ENCODE data around the gene ACRBP.
A peak's percentile ranks its signal among the peaks of the same experiment; 100 is the strongest.

Gene ACRBP

GRCh38 chr12:6647083-6647604, at the start of gene ACRBP:
Gene ACRBP, minus strand, starts transcription at chr12:6647432. Its CDS starts 66 bp downstream, at chr12:6647366.
- Histone ChIP-seq H3K4me3 (ENCODE audit: low read length) (no peak within 1 kb of the TSS), H3K36me3 (ENCODE audit: insufficient read depth, low read length) (peaks cover 43% of the 10 kb centered on the region), H3K27me3 (ENCODE audit: insufficient read depth, low read length) (no peaks in the 10 kb centered on the region)

GRCh38 chr12:6695313-6696045, 48.2 kb upstream of the ACRBP start:
- Histone ChIP-seq H3K36me3 (ENCODE audit: insufficient read depth, low read length) (peaks cover 2% of the 10 kb centered on the region), H3K4me1 (ENCODE audit: insufficient read depth, low read length) (peaks cover 18% of the 10 kb centered on the region), H3K9me3 (ENCODE audit: low read length) (no peaks in the 10 kb centered on the region), H3K4me3 (ENCODE audit: low read length) (no peak overlapping the region), H3K27me3 (ENCODE audit: insufficient read depth, low read length) (no peaks in the 10 kb centered on the region), H2AFZ (ENCODE audit: low read depth, low read length) (no peak overlapping the region)

More at GRCh38 chr12:6647083-6647604, at the start of gene ACRBP:
- Histone ChIP-seq H3K4me1 (ENCODE audit: insufficient read depth, low read length) (no peaks in the 10 kb centered on the region), H2AFZ (ENCODE audit: low read depth, low read length) (no peak within 1 kb of the TSS), H3K9me3 (ENCODE audit: low read length) (peaks cover 23% of the 10 kb centered on the region)

GRCh38 chr12:6694701-6695100, 47.5 kb upstream of the ACRBP start:
- Histone ChIP-seq H2AFZ (ENCODE audit: low read depth, low read length) (no peak overlapping the region), H3K9me3 (ENCODE audit: low read length) (no peaks in the 10 kb centered on the region), H3K36me3 (ENCODE audit: insufficient read depth, low read length) (peaks cover 2% of the 10 kb centered on the region), H3K4me3 (ENCODE audit: low read length) (no peak overlapping the region), H3K4me1 (ENCODE audit: insufficient read depth, low read length) (peaks cover 22% of the 10 kb centered on the region), H3K27me3 (ENCODE audit: insufficient read depth, low read length) (no peaks in the 10 kb centered on the region)

DNA sequence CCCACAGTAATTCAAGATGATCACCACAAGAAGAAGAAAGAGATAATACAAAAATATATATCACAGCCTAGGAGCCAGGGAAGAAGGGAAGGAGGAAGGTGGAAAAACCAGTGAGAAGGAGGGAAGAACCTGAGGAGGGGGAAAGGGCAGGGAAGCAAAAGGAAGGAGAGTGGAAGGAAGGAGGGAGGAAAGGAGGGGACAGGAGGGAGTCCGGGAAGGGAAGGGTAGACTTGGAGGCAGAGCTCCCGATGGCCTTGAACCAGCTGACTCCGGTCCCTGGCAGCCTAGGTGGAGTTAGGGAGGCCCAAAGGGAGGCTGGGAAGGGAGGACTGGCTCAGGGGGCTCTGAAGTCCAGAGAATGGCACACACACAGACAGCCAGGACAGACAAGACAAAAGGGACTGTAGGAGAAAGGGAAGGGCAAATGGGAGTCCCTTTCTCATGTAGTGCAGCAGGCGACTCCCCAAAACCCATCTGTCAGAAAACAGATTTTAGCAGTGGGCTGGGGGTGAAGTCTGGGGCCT, 46.7 kb upstream of the ACRBP start:
- Histone ChIP-seq H3K4me3 (ENCODE audit: low read length) (no peak overlapping the region), H3K9me3 (ENCODE audit: low read length) (no peaks in the 10 kb centered on the region), H3K36me3 (ENCODE audit: insufficient read depth, low read length) (peaks cover 2% of the 10 kb centered on the region), H3K4me1 (ENCODE audit: insufficient read depth, low read length) (peaks cover 17% of the 10 kb centered on the region), H3K27me3 (ENCODE audit: insufficient read depth, low read length) (no peaks in the 10 kb centered on the region), H2AFZ (ENCODE audit: low read depth, low read length) (no peak overlapping the region)

DNA sequence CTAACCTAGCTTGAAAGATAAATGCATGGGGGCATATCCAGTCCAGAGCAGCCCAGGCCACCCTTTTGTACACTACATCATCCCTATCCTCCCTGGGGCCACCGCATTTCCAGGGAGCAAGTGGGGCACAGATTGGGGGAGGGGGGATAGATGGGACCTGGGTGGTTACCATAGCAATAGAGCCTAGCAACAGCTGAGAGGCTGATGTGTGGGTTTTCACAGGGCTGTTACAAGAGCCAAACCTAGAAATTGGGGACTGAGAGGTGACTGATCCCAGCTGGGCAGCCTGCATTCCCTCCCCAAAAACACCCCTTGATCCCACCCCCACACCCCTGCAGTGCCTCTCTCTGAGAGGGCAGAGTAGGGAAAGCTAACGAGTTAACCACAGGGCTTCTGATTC, 45.7 kb upstream of the ACRBP start:
- peaks cover 2% of the 10 kb centered on the region for H3K36me3 ChIP-seq (ENCODE audit: insufficient read depth, low read length)
- peaks cover 22% of the 10 kb centered on the region for H3K4me1 ChIP-seq (ENCODE audit: insufficient read depth, low read length)
- H2AFZ ChIP-seq (ENCODE audit: low read depth, low read length), result no peak overlapping the region
- no peaks in the 10 kb centered on the region for H3K9me3 ChIP-seq (ENCODE audit: low read length)
- H3K4me3 ChIP-seq (ENCODE audit: low read length), result no peak overlapping the region
- no peaks in the 10 kb centered on the region for H3K27me3 ChIP-seq (ENCODE audit: insufficient read depth, low read length)

GRCh38 chr12:6691473-6691872, 44.2 kb upstream of the ACRBP start:
- H2AFZ ChIP-seq (ENCODE audit: low read depth, low read length), result no peak overlapping the region
- no peaks in the 10 kb centered on the region for H3K27me3 ChIP-seq (ENCODE audit: insufficient read depth, low read length)
- no peak overlapping the region for H3K4me3 ChIP-seq (ENCODE audit: low read length)
- peaks cover 35% of the 10 kb centered on the region for H3K4me1 ChIP-seq (ENCODE audit: insufficient read depth, low read length)
- H3K9me3 ChIP-seq (ENCODE audit: low read length), result no peaks in the 10 kb centered on the region
- peaks cover 10% of the 10 kb centered on the region for H3K36me3 ChIP-seq (ENCODE audit: insufficient read depth, low read length)

DNA sequence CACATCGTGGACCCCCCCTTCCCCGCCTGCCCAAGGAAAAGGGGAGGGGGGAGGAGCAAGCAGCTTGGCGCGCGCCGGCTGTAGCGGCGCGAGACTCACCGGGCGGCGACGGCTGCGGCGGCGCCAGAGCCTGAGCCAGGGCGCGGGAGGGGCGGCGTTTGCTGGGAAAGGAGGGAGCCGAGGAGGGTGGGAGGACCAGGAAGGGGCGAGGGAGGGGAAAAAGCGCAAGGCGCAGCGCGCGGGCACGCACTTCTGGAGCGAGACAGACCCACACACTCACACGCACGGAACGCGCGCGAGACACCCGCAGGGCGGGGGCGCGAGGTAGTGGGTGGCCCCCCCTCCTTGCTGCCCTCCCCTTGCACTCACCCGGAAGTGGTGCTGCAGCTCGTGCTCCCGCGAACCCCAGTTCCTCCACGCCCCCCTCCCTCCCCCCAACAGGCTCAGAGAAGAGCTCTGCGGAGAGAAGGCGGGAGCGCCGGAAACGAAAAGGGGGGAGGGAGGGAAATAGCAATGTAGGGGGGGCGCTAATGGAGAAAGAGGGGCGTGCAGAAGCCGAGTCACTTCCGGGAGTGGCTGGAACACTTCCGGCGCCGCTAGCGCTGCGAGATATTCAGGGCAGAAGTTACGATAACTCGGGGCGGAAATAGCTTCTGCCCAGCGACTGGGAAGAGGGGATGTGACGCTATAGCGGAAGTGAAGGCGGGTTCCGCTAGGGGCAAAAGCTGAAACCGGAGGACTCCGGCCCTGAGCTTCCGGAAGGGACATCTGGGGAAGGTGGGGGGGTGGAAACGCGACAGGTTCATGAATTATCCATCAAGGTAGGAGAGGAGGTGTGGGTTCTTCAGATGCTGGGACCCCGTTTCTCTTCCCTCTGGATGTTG, 42.0 kb upstream of the ACRBP start, which contains the start of gene ZNF384:
TSS of gene ZNF384 (minus strand) at position 377 of the 884 bp plus-strand sequence. CDS start 9,855 bp downstream, outside the sequence.
- Histone ChIP-seq H3K4me1 (ENCODE audit: insufficient read depth, low read length) (peaks cover 35% of the 10 kb centered on the region), H3K27me3 (ENCODE audit: insufficient read depth, low read length) (no peaks in the 10 kb centered on the region), H3K4me3 (ENCODE audit: low read length) (peak within 1 kb of the TSS; percentile 89), H2AFZ (ENCODE audit: low read depth, low read length) (peak within 1 kb of the TSS; percentile 37), H3K9me3 (ENCODE audit: low read length) (no peaks in the 10 kb centered on the region), H3K36me3 (ENCODE audit: insufficient read depth, low read length) (peaks cover 10% of the 10 kb centered on the region)

DNA sequence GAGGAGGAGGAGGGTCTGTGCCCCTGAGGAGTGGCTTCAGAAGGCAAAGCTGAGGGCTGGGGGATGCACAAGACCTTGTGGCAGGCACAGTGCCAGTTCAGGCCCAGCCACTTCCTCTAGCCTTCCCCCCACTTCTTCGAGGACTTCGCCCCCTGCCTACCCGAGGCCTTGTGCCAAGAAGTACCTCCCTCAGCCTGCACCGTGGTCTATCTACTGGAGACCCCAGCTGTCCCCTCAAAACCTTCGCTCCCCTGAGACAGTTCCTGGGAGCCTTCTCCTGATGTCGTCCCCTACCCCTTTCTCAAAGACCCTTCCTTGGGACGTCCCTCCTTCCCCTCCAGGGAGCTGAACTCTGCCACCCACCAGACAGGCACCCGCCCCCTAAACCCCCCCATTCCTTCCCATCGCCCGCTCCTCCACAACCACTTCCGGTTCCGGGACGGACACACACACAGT, 41.3 kb upstream of the ACRBP start:
- Histone ChIP-seq H3K4me3 (ENCODE audit: low read length) (peak overlapping the region; percentile 89), H3K9me3 (ENCODE audit: low read length) (no peaks in the 10 kb centered on the region), H2AFZ (ENCODE audit: low read depth, low read length) (peak overlapping the region; percentile 37), H3K4me1 (ENCODE audit: insufficient read depth, low read length) (peaks cover 35% of the 10 kb centered on the region), H3K27me3 (ENCODE audit: insufficient read depth, low read length) (no peaks in the 10 kb centered on the region), H3K36me3 (ENCODE audit: insufficient read depth, low read length) (peaks cover 15% of the 10 kb centered on the region)

DNA sequence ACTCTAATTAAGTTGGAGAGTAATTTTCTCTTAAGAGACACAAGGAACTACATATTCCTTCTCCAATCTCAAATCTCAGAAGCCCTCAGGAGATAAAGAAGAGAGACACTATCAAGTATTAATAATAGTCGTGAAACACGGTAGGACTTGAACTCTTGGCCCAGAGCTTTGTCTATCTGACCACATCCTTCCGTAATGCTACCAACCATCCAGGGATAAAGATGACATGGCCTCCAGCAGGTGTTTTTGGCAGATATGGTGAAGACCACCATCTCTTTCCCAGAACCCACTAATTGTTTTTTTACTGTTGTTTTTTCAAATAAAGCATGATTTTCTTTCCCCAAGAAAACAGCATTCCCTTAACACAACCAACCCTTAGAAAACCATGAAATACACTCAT, 38.6 kb upstream of the ACRBP start:
- H3K27me3 ChIP-seq (ENCODE audit: insufficient read depth, low read length), result no peaks in the 10 kb centered on the region
- no peak overlapping the region for H2AFZ ChIP-seq (ENCODE audit: low read depth, low read length)
- no peak overlapping the region for H3K4me3 ChIP-seq (ENCODE audit: low read length)
- peaks cover 27% of the 10 kb centered on the region for H3K36me3 ChIP-seq (ENCODE audit: insufficient read depth, low read length)
- H3K4me1 ChIP-seq (ENCODE audit: insufficient read depth, low read length), result peaks cover 22% of the 10 kb centered on the region
- no peaks in the 10 kb centered on the region for H3K9me3 ChIP-seq (ENCODE audit: low read length)

- Histone ChIP-seq H3K27me3 (ENCODE audit: insufficient read depth, low read length) (no peaks in the 10 kb centered on the region), H3K4me3 (ENCODE audit: low read length) (no peak overlapping the region), H3K4me1 (ENCODE audit: insufficient read depth, low read length) (peaks cover 18% of the 10 kb centered on the region), H3K36me3 (ENCODE audit: insufficient read depth, low read length) (peaks cover 34% of the 10 kb centered on the region), H2AFZ (ENCODE audit: low read depth, low read length) (no peak overlapping the region), H3K9me3 (ENCODE audit: low read length) (no peaks in the 10 kb centered on the region)
Observed at GRCh38 chr12:6684609-6685008, 37.4 kb upstream of the ACRBP start.

DNA sequence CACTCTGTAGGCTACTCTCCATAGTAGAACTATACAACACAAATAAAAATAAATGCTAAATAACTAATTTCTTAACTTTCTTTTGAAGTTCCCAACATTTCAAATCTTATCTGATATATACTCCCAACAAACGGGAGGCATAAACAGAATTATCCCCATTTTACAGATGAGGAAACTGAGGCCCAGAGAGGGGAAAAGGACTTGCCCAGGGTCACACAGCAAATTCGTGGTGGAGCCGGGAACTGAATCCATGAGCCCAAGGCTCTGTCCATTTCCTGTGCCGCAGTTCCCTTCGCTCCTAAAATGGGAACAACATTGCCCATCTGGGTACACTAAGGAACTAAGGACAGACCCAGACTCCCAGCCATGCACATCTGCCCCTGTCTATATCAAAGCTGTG, 29.7 kb upstream of the ACRBP start:
- H3K36me3 ChIP-seq (ENCODE audit: insufficient read depth, low read length), result peaks cover 84% of the 10 kb centered on the region
- no peak overlapping the region for H3K4me3 ChIP-seq (ENCODE audit: low read length)
- no peak overlapping the region for H2AFZ ChIP-seq (ENCODE audit: low read depth, low read length)
- no peaks in the 10 kb centered on the region for H3K9me3 ChIP-seq (ENCODE audit: low read length)
- no peaks in the 10 kb centered on the region for H3K4me1 ChIP-seq (ENCODE audit: insufficient read depth, low read length)
- H3K27me3 ChIP-seq (ENCODE audit: insufficient read depth, low read length), result no peaks in the 10 kb centered on the region

DNA sequence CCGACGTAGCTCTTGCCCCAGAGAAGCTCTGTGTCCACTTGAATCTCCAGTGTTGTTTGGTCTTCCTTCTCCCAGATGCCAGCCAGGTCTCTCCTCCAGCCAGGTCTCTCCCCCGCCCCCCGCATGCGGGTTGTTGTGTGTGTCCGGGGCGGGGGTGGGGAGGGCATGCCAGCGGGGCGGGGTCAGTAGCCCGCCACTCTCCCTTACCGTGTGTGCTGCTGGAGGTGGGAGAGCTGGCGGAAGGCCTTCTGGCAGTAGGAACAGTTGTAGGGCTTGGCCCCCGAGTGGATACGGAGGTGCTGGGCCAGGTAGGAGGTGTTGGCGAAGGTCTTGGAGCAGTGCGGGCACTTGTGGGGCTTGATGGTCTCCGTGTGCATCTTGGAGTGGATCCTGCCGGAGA, 24.9 kb upstream of the ACRBP start:
- Histone ChIP-seq H2AFZ (ENCODE audit: low read depth, low read length) (no peak overlapping the region), H3K9me3 (ENCODE audit: low read length) (no peaks in the 10 kb centered on the region), H3K4me1 (ENCODE audit: insufficient read depth, low read length) (no peaks in the 10 kb centered on the region), H3K27me3 (ENCODE audit: insufficient read depth, low read length) (no peaks in the 10 kb centered on the region), H3K36me3 (ENCODE audit: insufficient read depth, low read length) (peaks cover 93% of the 10 kb centered on the region), H3K4me3 (ENCODE audit: low read length) (no peak overlapping the region)
